Esophagus squamous epithelium (tissue), 4 donors: Measurements from ENCODE around the gene KICS2.

Experiments used
- CTCF ChIP-seq, 6 experiments: fragments of 450-650 bp in 4 of 6; fragments of 200-600 bp in 2 of 6; sonication (generic) in 2 of 6; IDR thresholded peaks; one replicate each; pipeline ENCODE4 v1.5.1; 2016 to 2019; ENCODE audit warnings: antibody characterized with exemption in 6 of 6, mild to moderate bottlenecking in 4 of 6, moderate library complexity in 4 of 6
- POLR2A ChIP-seq, 4 donors: fragments of 450-650 bp; IDR thresholded peaks; one replicate each; pipeline ENCODE4 v1.6.1; 2017; ENCODE audit warnings: antibody characterized with exemption in 4 of 4, mild to moderate bottlenecking in 4 of 4, moderate library complexity in 3 of 4

GRCh38 chr12:64190140-64190539, 32.0 kb downstream of the KICS2 start:
- TF ChIP-seq CTCF (IDR thresholded peaks at IDR 0.05) (no peak), POLR2A (IDR thresholded peaks at IDR 0.05) (no peak)
